ENCODE measurements around the gene ARMH4.

Gene ARMH4

GRCh38 chr14:58026219-58026618 is 125.8 kb downstream of the ARMH4 start:
- DNase-seq, result no peak

- DNase-seq, result no peak
Observed at GRCh38 chr14:58014778-58015177, 137.2 kb downstream of the ARMH4 start.

GRCh38 chr14:58002618-58003017 is 149.4 kb downstream of the ARMH4 start:
- DNase-seq, result no peak

GRCh38 chr14:57999979-58000378 is 152.0 kb downstream of the ARMH4 start:
- DNase-seq, result no peak

DNA sequence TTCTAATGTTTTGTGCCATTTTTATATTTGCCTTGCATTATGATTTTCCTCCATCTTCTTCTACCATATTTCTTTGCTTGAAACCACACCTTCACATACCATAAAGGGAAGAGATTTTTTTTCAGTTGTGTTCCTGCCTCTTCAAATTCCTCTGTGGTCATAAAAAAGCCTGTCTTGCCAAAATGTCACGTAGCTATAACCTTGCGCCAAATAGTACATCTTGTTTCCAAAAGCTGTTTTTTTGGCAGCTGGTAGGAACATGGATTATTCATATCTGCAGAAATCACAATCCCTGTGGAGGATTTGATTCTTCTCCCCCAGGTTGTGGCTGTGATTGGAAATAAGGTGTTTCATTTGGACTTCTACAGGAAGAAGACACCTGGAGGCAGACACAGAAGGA is 152.5 kb downstream of the ARMH4 start:
- no peak for DNase-seq

DNA sequence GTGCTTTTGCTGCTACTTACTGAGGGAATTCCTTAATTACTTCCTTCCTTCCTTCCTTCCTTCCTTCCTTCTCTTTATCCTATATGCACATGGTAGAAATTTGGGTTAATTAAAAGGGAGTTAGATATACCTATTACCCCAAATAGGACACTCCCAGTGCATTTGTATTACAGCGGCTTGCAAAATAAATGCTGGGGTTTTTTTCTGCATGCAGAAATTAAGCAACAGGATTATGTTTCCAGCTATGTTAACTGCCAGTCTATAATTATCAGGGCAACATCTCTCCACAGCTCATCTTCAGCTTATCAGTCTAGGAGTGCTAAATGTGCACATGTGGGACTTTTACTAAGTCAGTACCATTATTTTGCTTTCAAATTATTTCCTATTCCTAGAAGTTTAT is 153.2 kb downstream of the ARMH4 start:
- no peak for DNase-seq

GRCh38 chr14:57991353-57991752 is 160.7 kb downstream of the ARMH4 start:
- DNase-seq, result no peak

- no peak for DNase-seq
Observed at GRCh38 chr14:57988445-57988844, 163.6 kb downstream of the ARMH4 start.

GRCh38 chr14:57987596-57988300 is 164.3 kb downstream of the ARMH4 start:
- DNase-seq, result no peak

GRCh38 chr14:57987051-57987450 is 165.0 kb downstream of the ARMH4 start:
- DNase-seq, result no peak

- no peak for DNase-seq
Observed at GRCh38 chr14:57982804-57983634, 169.0 kb downstream of the ARMH4 start.

GRCh38 chr14:57981817-57982560 is 170.0 kb downstream of the ARMH4 start:
- DNase-seq, result no peak

GRCh38 chr14:57979376-57980048 is 172.5 kb downstream of the ARMH4 start:
- DNase-seq, result no peak

DNA sequence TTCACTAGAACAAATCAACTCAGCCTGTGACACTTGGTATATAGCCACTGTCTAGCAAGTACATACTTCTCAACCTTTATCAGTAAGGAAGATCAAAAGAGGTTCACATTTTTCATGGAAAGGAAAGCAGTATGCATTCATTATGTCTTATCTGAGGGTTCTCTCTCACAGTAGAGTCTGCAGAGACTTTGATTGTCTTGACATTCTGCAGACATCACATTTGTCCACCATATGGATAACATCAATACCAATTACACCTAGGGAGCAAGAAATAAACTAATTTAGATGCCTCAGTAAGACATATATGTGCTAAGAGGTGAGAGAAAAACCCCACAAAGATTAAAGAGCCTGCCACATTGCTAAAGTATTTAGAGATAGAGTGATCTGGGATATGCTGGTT is 175.3 kb downstream of the ARMH4 start:
- no peak for DNase-seq

- DNase-seq, result no peak
Observed at GRCh38 chr14:57974896-57975295, 177.1 kb downstream of the ARMH4 start.

DNA sequence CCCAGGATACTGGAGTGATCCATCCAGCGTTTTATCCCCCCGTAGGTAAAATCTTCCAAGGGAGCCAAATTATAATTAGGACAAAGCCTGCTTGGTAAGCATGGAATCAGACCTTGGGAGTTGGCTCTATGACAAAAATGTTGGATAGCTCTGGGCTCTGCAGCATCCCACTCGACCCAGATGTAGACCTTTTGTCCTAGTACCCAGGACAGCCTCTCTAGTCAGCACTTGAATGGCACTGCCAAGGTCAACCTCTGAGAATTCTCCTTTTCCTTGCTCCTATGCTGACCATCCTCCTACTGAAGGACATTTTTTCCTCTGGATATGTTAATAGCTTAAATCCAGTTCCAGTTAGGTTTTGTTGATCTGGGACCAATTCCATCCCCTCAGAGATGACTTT is 181.4 kb downstream of the ARMH4 start:
- no peak for DNase-seq

DNA sequence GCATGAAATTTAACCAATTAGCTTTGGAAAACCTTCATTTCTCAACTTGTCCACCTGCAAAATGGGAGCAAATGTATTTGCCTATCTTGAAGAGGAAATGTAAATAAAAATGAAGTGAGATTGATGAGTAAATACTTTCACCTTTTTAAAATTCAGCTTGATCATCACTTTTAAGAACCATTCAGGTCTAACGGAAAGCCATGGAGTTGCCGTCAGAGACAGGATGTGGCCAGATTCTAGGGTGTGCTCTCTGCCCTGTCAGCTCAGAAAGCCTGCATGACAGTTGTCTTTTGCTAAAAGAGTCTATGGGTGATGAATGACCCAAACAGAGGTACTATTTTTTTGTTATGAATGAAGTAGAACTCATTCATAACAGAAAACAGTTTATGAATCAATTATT is 181.8 kb downstream of the ARMH4 start:
- DNase-seq, result no peak

DNA sequence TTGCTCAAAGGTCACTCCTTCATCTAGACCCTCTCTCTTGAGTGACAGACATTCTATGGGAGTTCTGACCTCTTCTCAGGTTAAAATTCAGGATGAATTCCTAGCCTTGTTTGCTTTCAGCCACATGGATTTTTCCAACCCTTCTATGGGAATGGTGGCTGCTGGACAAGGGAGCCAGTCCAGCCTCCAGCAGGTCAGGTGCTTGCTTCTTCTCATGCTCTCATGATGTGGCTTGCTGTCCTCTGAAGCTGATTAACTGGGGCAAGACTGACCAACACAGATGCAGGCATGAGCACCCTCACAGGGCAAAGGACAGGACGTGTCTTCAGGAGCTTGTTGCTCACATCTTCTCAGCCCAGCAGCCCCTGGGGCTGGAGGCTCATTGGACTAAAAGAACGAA is 188.9 kb downstream of the ARMH4 start:
- DNase-seq, result no peak

- DNase-seq, result no peak
Observed at GRCh38 chr14:57962325-57963035, 189.5 kb downstream of the ARMH4 start.

- DNase-seq, result no peak
Observed at GRCh38 chr14:57961786-57962060, 190.3 kb downstream of the ARMH4 start.

- DNase-seq, result no peak
Observed at GRCh38 chr14:57960946-57961785, 190.8 kb downstream of the ARMH4 start.

GRCh38 chr14:57957441-57957840 is 194.6 kb downstream of the ARMH4 start:
- no peak for DNase-seq

Data from activated CD8-positive, alpha-beta memory T cell treated with anti-CD3 and anti-CD28 coated beads, Interleukin-2, amount 50 U/mL, for 48 hours (primary cell).